SK-N-SH treated with all-trans-retinoic acid at 6 μM for 48 hours (cell line): Measurements from ENCODE around the gene SLIRP.

Experiments used
- ATAC-seq: fragments of 200-7000 bp; cut with Tn5 transposase; 3 replicates; pipeline ENCODE4 v1.9.1; 2020; ENCODE audit warnings: mild to moderate bottlenecking, moderate library complexity
- ARNTL ChIP-seq: fragments of 450-650 bp; formaldehyde crosslinking; IDR thresholded peaks from 2 replicates; pipeline ENCODE4 v1.5.0; 2020; ENCODE audit warnings: low read depth, mild to moderate bottlenecking, moderate library complexity, borderline replicate concordance
- BACH2 ChIP-seq: fragments of 250-450 bp; sonication (Bioruptor Pico); IDR thresholded peaks from 2 replicates; pipeline ENCODE4 v1.9.0; 2021; ENCODE audit warnings: mild to moderate bottlenecking, borderline replicate concordance
- CSDC2 ChIP-seq: fragments of 250-450 bp; sonication (Bioruptor Pico); IDR thresholded peaks from 2 replicates; pipeline ENCODE4 v1.5.0; 2020; ENCODE audit warnings: mild to moderate bottlenecking, moderate library complexity
- GLIS3 ChIP-seq: fragments of 250-450 bp; sonication (Bioruptor Pico); IDR thresholded peaks from 2 replicates; pipeline ENCODE4 v1.5.0; 2020; ENCODE audit warnings: mild to moderate bottlenecking, moderate library complexity
- ISL1 ChIP-seq: fragments of 250-450 bp; sonication (Bioruptor Pico); IDR thresholded peaks from 2 replicates; pipeline ENCODE4 v2.1.2; 2022; ENCODE audit warnings: mild to moderate bottlenecking, moderate library complexity
- OSR1 ChIP-seq: fragments of 250-450 bp; sonication (Bioruptor Pico); IDR thresholded peaks from 2 replicates; pipeline ENCODE4 v1.8.0; 2022; ENCODE audit warnings: moderate library complexity, mild to moderate bottlenecking, inconsistent platforms
- RARB ChIP-seq: fragments of 250-450 bp; sonication (Bioruptor Pico); IDR thresholded peaks from 2 replicates; pipeline ENCODE4 v1.8.0; 2021; ENCODE audit warnings: mild to moderate bottlenecking, moderate library complexity
- SNAI2 ChIP-seq: fragments of 250-450 bp; sonication (Bioruptor Pico); IDR thresholded peaks from 2 replicates; pipeline ENCODE4 v1.5.0; 2020; ENCODE audit warnings: mild to moderate bottlenecking, moderate library complexity
- TCF4 ChIP-seq: fragments of 250-450 bp; sonication (Bioruptor Pico); IDR thresholded peaks from 2 replicates; pipeline ENCODE4 v1.8.0; 2021; ENCODE audit warnings: mild to moderate bottlenecking, moderate library complexity, borderline replicate concordance
- TOX ChIP-seq: fragments of 250-450 bp; sonication (Bioruptor Pico); IDR thresholded peaks from 2 replicates; pipeline ENCODE4 v1.8.0; 2021; ENCODE audit warnings: mild to moderate bottlenecking, moderate library complexity, borderline replicate concordance
- ZC3H10 ChIP-seq: fragments of 250-450 bp; sonication (Bioruptor Pico); IDR thresholded peaks from 2 replicates; pipeline ENCODE4 v1.5.1; 2021; ENCODE audit warnings: mild to moderate bottlenecking, moderate library complexity
- ZFP3 ChIP-seq: fragments of 250-450 bp; sonication (Bioruptor Pico); IDR thresholded peaks from 2 replicates; pipeline ENCODE4 v1.5.0; 2020; ENCODE audit warnings: mild to moderate bottlenecking, moderate library complexity
- ZFP30 ChIP-seq: fragments of 450-650 bp; formaldehyde crosslinking; IDR thresholded peaks from 2 replicates; pipeline ENCODE4 v1.5.0; 2022; ENCODE audit warnings: mild to moderate bottlenecking, moderate library complexity
- ZNF565 ChIP-seq: fragments of 450-650 bp; formaldehyde crosslinking; conservative IDR thresholded peaks from 2 replicates; pipeline ENCODE4 v1.5.0; 2020; ENCODE audit warnings: low read depth, mild to moderate bottlenecking, moderate library complexity
- ZNF70 ChIP-seq: fragments of 450-650 bp; formaldehyde crosslinking; IDR thresholded peaks from 2 replicates; pipeline ENCODE4 v1.5.0; 2020; ENCODE audit warnings: mild to moderate bottlenecking, moderate library complexity
- ZNF8 ChIP-seq: fragments of 450-650 bp; formaldehyde crosslinking; IDR thresholded peaks from 2 replicates; pipeline ENCODE4 v1.5.0; 2020; ENCODE audit warnings: mild to moderate bottlenecking, moderate library complexity
- TF ChIP-seq, protein P1 (sequence below): fragments of 250-450 bp; sonication (Bioruptor Pico); IDR thresholded peaks from 2 replicates; pipeline ENCODE4 v1.5.1; 2020; ENCODE audit warnings: low read depth, mild to moderate bottlenecking, moderate library complexity
- TF ChIP-seq, protein P2 (sequence below): fragments of 250-450 bp; sonication (Bioruptor Pico); IDR thresholded peaks from 2 replicates; pipeline ENCODE4 v1.5.0; 2020; ENCODE audit warnings: mild to moderate bottlenecking, moderate library complexity
- TF ChIP-seq, protein P3 (sequence below): fragments of 250-450 bp; sonication (Bioruptor Pico); IDR thresholded peaks from 2 replicates; pipeline ENCODE4 v1.8.0; 2020; ENCODE audit warnings: mild to moderate bottlenecking, moderate library complexity, borderline replicate concordance
- TF ChIP-seq, protein P4 (sequence below): fragments of 250-450 bp; sonication (Bioruptor Pico); IDR thresholded peaks from 2 replicates; pipeline ENCODE4 v1.5.1; 2021; ENCODE audit warnings: mild to moderate bottlenecking, moderate library complexity

Gene SLIRP

DNA sequence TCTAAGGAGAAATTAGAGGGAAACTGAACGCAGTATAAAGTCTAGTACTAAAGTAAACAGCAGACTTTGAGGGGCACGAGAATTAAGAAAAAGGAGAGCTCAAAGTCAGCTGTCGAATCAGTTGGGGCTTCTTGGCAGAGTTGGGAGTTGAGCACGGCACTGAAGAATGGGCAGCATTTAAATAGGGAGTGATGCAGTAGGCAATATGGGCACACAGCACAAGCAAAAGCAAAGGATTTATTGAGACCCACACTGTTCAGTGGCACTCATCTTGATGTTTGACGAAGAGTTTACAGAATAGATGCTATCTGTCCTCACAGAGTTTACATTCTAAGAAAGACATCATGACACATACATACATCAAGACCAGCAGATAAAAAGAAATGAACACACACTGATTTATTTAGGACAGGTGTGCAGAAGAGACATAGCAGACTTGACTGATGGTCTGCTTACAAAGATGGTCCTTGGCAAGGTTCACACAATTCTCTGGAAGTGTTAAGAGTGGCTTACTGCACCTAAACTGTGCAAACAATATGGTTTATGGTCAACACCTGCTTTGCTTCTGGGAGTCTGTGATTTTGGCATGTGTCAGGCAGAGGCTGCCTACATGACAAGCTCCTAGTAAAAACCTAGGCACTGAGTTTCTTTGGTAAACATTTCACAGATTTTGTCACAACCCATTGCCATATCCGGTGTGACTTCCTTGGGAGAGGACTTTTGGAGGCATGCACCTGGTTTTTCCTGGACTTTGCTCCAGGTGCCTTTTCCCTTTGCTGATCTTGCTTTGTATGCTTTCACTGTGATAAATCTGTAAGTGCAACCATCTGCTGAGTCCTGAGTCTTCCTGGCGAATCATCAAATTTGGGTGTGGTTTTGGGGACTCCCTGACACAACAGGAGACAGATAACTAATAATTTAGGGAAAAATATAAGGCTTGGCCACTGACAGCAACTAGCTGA is 26.4 kb upstream of the SLIRP start:
- 0 out of 3 replicates have a peak, but pooled peaks have one; percentile 16 for ATAC-seq
- TF ChIP-seq RARB = no peak
- TF ChIP-seq BACH2 (CRISPR knock-in tag) = no peak
- TF ChIP-seq OSR1 = no peak
- no peak for TF ChIP-seq ARNTL
- TF ChIP-seq CSDC2 (CRISPR knock-in tag) = no peak

DNA sequence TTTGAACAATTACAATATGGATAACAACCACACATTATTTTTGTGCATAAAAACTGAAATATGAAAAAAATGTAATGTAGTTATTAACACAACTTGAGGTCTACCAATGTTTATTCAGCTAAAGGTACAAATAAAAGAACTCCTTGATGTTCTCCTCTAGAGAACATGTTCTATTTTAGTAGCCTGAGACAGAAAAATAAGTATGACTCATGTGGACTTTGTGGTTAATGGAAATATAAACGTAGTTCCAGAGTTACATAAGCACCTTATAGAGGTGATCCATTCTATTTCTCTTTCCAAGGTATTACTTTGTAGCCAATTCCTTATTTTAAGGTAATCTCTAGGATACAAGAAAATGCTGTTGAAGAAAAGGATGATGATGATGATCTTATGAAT is 25.7 kb upstream of the SLIRP start:
- ATAC-seq = peak; percentile 61
- TF ChIP-seq SNAI2 (CRISPR knock-in tag) = no peak
- TF ChIP-seq, protein P1, sequence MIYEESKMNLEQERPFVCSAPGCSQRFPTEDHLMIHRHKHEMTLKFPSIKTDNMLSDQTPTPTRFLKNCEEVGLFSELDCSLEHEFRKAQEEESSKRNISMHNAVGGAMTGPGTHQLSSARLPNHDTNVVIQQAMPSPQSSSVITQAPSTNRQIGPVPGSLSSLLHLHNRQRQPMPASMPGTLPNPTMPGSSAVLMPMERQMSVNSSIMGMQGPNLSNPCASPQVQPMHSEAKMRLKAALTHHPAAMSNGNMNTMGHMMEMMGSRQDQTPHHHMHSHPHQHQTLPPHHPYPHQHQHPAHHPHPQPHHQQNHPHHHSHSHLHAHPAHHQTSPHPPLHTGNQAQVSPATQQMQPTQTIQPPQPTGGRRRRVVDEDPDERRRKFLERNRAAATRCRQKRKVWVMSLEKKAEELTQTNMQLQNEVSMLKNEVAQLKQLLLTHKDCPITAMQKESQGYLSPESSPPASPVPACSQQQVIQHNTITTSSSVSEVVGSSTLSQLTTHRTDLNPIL (CRISPR knock-in tag) = no peak
- TF ChIP-seq ZFP30 (CRISPR knock-in tag) = no peak
- TF ChIP-seq ISL1 (CRISPR knock-in tag) = no peak
- TF ChIP-seq ZFP3 (CRISPR knock-in tag) = no peak
- TF ChIP-seq, protein P2, sequence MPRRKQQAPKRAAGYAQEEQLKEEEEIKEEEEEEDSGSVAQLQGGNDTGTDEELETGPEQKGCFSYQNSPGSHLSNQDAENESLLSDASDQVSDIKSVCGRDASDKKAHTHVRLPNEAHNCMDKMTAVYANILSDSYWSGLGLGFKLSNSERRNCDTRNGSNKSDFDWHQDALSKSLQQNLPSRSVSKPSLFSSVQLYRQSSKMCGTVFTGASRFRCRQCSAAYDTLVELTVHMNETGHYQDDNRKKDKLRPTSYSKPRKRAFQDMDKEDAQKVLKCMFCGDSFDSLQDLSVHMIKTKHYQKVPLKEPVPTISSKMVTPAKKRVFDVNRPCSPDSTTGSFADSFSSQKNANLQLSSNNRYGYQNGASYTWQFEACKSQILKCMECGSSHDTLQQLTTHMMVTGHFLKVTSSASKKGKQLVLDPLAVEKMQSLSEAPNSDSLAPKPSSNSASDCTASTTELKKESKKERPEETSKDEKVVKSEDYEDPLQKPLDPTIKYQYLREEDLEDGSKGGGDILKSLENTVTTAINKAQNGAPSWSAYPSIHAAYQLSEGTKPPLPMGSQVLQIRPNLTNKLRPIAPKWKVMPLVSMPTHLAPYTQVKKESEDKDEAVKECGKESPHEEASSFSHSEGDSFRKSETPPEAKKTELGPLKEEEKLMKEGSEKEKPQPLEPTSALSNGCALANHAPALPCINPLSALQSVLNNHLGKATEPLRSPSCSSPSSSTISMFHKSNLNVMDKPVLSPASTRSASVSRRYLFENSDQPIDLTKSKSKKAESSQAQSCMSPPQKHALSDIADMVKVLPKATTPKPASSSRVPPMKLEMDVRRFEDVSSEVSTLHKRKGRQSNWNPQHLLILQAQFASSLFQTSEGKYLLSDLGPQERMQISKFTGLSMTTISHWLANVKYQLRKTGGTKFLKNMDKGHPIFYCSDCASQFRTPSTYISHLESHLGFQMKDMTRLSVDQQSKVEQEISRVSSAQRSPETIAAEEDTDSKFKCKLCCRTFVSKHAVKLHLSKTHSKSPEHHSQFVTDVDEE = no peak
- no peak for TF ChIP-seq GLIS3
- TF ChIP-seq CSDC2 (CRISPR knock-in tag) = no peak
- TF ChIP-seq BACH2 (CRISPR knock-in tag) = no peak
- TF ChIP-seq, all 23 proteins: peak for 0

DNA sequence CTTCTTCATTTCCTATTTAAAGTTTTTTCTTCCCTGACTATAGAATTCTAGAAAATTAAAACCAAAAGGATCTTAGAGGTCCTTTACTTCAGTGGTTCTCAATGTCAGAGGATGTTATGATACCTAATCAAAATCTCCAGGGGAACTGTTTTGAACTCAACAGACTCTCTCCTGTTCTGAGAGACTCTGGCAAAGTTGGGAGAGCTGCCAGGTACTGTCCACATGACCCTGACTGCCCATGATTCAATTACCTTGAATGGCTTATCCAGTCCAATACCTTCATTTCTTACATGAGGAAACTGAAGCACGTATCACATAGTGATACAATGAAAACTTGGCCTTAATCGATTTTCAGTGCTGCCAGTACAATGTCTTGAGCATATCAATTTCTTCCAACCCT is 16.6 kb upstream of the SLIRP start:
- TF ChIP-seq BACH2 (CRISPR knock-in tag) = no peak
- no peak for TF ChIP-seq RARB
- TF ChIP-seq ZC3H10 = no peak
- no peak for TF ChIP-seq TCF4 (CRISPR knock-in tag)
- TF ChIP-seq GLIS3 = no peak
- no peak for TF ChIP-seq TOX
- TF ChIP-seq ZFP30 (CRISPR knock-in tag) = no peak
- TF ChIP-seq ZNF565 (CRISPR knock-in tag) = no peak
- TF ChIP-seq ZNF70 (CRISPR knock-in tag) = no peak
- TF ChIP-seq, protein P1 (CRISPR knock-in tag) = no peak
- no peak for TF ChIP-seq ZNF8 (CRISPR knock-in tag)
- no peak for TF ChIP-seq CSDC2 (CRISPR knock-in tag)
- TF ChIP-seq, protein P3, sequence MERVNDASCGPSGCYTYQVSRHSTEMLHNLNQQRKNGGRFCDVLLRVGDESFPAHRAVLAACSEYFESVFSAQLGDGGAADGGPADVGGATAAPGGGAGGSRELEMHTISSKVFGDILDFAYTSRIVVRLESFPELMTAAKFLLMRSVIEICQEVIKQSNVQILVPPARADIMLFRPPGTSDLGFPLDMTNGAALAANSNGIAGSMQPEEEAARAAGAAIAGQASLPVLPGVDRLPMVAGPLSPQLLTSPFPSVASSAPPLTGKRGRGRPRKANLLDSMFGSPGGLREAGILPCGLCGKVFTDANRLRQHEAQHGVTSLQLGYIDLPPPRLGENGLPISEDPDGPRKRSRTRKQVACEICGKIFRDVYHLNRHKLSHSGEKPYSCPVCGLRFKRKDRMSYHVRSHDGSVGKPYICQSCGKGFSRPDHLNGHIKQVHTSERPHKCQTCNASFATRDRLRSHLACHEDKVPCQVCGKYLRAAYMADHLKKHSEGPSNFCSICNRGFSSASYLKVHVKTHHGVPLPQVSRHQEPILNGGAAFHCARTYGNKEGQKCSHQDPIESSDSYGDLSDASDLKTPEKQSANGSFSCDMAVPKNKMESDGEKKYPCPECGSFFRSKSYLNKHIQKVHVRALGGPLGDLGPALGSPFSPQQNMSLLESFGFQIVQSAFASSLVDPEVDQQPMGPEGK (CRISPR knock-in tag) = no peak
- TF ChIP-seq, protein P4, sequence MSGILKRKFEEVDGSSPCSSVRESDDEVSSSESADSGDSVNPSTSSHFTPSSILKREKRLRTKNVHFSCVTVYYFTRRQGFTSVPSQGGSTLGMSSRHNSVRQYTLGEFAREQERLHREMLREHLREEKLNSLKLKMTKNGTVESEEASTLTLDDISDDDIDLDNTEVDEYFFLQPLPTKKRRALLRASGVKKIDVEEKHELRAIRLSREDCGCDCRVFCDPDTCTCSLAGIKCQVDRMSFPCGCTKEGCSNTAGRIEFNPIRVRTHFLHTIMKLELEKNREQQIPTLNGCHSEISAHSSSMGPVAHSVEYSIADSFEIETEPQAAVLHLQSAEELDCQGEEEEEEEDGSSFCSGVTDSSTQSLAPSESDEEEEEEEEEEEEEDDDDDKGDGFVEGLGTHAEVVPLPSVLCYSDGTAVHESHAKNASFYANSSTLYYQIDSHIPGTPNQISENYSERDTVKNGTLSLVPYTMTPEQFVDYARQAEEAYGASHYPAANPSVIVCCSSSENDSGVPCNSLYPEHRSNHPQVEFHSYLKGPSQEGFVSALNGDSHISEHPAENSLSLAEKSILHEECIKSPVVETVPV = no peak
- no peak for TF ChIP-seq ARNTL
- ATAC-seq = peak; percentile 60
